GM11168 (cell line): ENCODE measurements around the gene ESPN.

Experiments used
- in situ Hi-C: fragments of 300-500 bp; cut with MboI; formaldehyde crosslinking; loops from one replicate; pipeline ENCODE4 v1.12.0; 2022; ENCODE audit warnings: low sequenced_read_pairs; ENCODE audit not compliant: unreplicated experiment

Gene ESPN

GRCh38 chr1:6401673-6402072 is 22.9 kb upstream of the ESPN start:
- in situ Hi-C loops, result loop anchor here (5.0 kb wide), 1 partner anchor 39 kb away; no protein-coding TSS in a partner anchor

GRCh38 chr1:6408023-6408422 is 16.6 kb upstream of the ESPN start:
- in situ Hi-C loops, result loop anchor here (5.0 kb wide), 1 partner anchor 156 kb away; no protein-coding TSS in a partner anchor

GRCh38 chr1:6409053-6409452 is 15.5 kb upstream of the ESPN start:
- in situ Hi-C loops, result loop anchor here (5.0 kb wide), 1 partner anchor 157 kb away; no protein-coding TSS in a partner anchor

- in situ Hi-C loops, result loop anchor here (5.0 kb wide), 1 partner anchor 157 kb away; no protein-coding TSS in a partner anchor
These were observed 14.8 kb upstream of the ESPN start for GRCh38 chr1:6409733-6410132.

- in situ Hi-C loops, result no loop called here
These were observed 14.2 kb upstream of the ESPN start for GRCh38 chr1:6410248-6410893.

- in situ Hi-C loops, result no loop called here
These were observed 11.7 kb upstream of the ESPN start for GRCh38 chr1:6412896-6413295.

- in situ Hi-C loops, result no loop called here
These were observed 10.1 kb upstream of the ESPN start for GRCh38 chr1:6414443-6414844.

GRCh38 chr1:6414881-6415626 is 9.5 kb upstream of the ESPN start:
- in situ Hi-C loops, result no loop called here

GRCh38 chr1:6416295-6416656 is 8.3 kb upstream of the ESPN start:
- in situ Hi-C loops, result no loop called here

GRCh38 chr1:6416906-6417305 is 7.7 kb upstream of the ESPN start:
- in situ Hi-C loops, result no loop called here

- in situ Hi-C loops, result no loop called here
These were observed 6.5 kb upstream of the ESPN start for GRCh38 chr1:6417961-6418667.

GRCh38 chr1:6418668-6419396 is 5.7 kb upstream of the ESPN start:
- in situ Hi-C loops, result no loop called here

- in situ Hi-C loops, result no loop called here
These were observed 5.2 kb upstream of the ESPN start for GRCh38 chr1:6419397-6419803.

- in situ Hi-C loops, result no loop called here
These were observed 4.6 kb upstream of the ESPN start, which contains the start of gene HES2 for GRCh38 chr1:6419804-6420453. TSS of gene HES2 (minus strand) at chr1:6419919. CDS start at chr1:6419820, 99 bp downstream.

GRCh38 chr1:6420454-6421042 is 4.0 kb upstream of the ESPN start:
- in situ Hi-C loops, result no loop called here

- in situ Hi-C loops, result no loop called here
These were observed 3.3 kb upstream of the ESPN start for GRCh38 chr1:6421266-6421665.

- in situ Hi-C loops, result no loop called here
These were observed 1.1 kb upstream of the ESPN start for GRCh38 chr1:6423321-6423999.

- in situ Hi-C loops, result no loop called here
These were observed 493 bp upstream of the ESPN start for GRCh38 chr1:6424000-6424565.

- in situ Hi-C loops, result no loop called here
These were observed 1.1 kb downstream of the ESPN start for GRCh38 chr1:6425658-6426057.
